PC-9 (cell line): Measurements from ENCODE around the gene OR9A4. TPM values are rescaled to one million over a fixed set of nuclear protein-coding genes. Genes with fewer than 3 reads are reported as not detected.
"Not testable (repeated sequence)": the region's sequence is repeated elsewhere in the genome, so short reads cannot be mapped to it uniquely, and the experiment has no call there.

Experiments used
- BruUV-seq: library from RNA; stranded (reverse); fragments of 400-500 nt; replicated peaks from 2 replicates; lab custom pipeline; 2021; lab: Mats Ljungman, UMichigan
- CTCF ChIA-PET: fragments of 300-600 bp; sonication (Branson Sonifier 250); formaldehyde crosslinking; loops from one replicate; lab custom pipeline; 2022; ENCODE audit warnings: antibody characterized with exemption; lab: Charles Lee
- POLR2A ChIA-PET: fragments of 300-600 bp; sonication (Branson Sonifier 250); formaldehyde crosslinking; loops from one replicate; lab custom pipeline; 2022; ENCODE audit warnings: antibody characterized with exemption; ENCODE audit not compliant: unreplicated experiment; lab: Charles Lee
- DNase-seq, 2 experiments: peaks; one replicate each; pipeline versions ENCODE4 v3.0.0 to v3.0.0-alpha.2; 2015 to 2022; ENCODE audit warnings: mixed read lengths in 1 of 2
- H2AFZ ChIP-seq: fragments of 200-600 bp; sonication (generic); 2 replicates; pipeline ENCODE4 v1.8.1; 2017; ENCODE audit warnings: antibody characterized with exemption
- H3F3A ChIP-seq: fragments of 200-600 bp; sonication (generic); 2 replicates; pipeline ENCODE4 v1.8.1; 2017; ENCODE audit warnings: antibody characterized with exemption, mild to moderate bottlenecking, low read depth; ENCODE audit not compliant: insufficient read depth
- H3K27ac ChIP-seq: fragments of 200-600 bp; sonication (generic); 2 replicates; pipeline ENCODE4 v1.6.1; 2016; ENCODE audit warnings: mixed run types
- H3K27me3 ChIP-seq: fragments of 200-600 bp; sonication (generic); 2 replicates; pipeline ENCODE4 v1.6.1; 2016; ENCODE audit warnings: low read depth, mixed run types; ENCODE audit not compliant: insufficient read depth
- H3K36me3 ChIP-seq: fragments of 200-600 bp; sonication (generic); 2 replicates; pipeline ENCODE4 v1.6.1; 2016; ENCODE audit warnings: low read depth, mixed run types
- H3K4me1 ChIP-seq: fragments of 200-600 bp; sonication (generic); replicated peaks from 2 replicates; pipeline ENCODE4 v1.6.1; 2016; ENCODE audit warnings: mixed run types; ENCODE audit not compliant: insufficient read depth
- H3K4me2 ChIP-seq: fragments of 200-600 bp; sonication (generic); 2 replicates; pipeline ENCODE4 v1.6.1; 2017; ENCODE audit warnings: mixed run types
- H3K4me3 ChIP-seq: fragments of 200-600 bp; sonication (generic); 2 replicates; pipeline ENCODE4 v1.6.1; 2016; ENCODE audit warnings: mixed run types
- H3K79me2 ChIP-seq: fragments of 200-600 bp; sonication (generic); 2 replicates; pipeline ENCODE4 v1.6.1; 2017; ENCODE audit warnings: low read depth, mixed run types
- H3K9me2 ChIP-seq: fragments of 200-600 bp; sonication (generic); 2 replicates; pipeline ENCODE4 v1.8.1; 2017; ENCODE audit warnings: mild to moderate bottlenecking; ENCODE audit not compliant: insufficient read depth
- H3K9me3 ChIP-seq: fragments of 200-600 bp; sonication (generic); 2 replicates; pipeline ENCODE4 v1.8.1; 2016; ENCODE audit warnings: low read depth; ENCODE audit not compliant: insufficient read depth
- H4K20me1 ChIP-seq: fragments of 200-600 bp; sonication (generic); 2 replicates; pipeline ENCODE4 v1.8.1; 2017; ENCODE audit not compliant: insufficient read depth
- EZH2 ChIP-seq: fragments of 200-600 bp; sonication (generic); IDR thresholded peaks from 2 replicates; pipeline ENCODE4 v1.8.0; 2017; ENCODE audit warnings: antibody characterized with exemption, low read depth
- intact Hi-C: fragments of 100-400 bp; cut with micrococcal nuclease; formaldehyde crosslinking; loops from one replicate; pipeline ENCODE4 v1.10.0; 2022; ENCODE audit not compliant: unreplicated experiment
- total RNA-seq: library from RNA; stranded (reverse); gene quantifications from 2 replicates; pipeline ENCODE4 v1.2.3, GENCODE V29; 2021
- TF ChIP-seq, protein P1 (sequence below): fragments of 200-600 bp; sonication (generic); conservative IDR thresholded peaks from 2 replicates; pipeline ENCODE4 v1.6.1; 2017; ENCODE audit warnings: mixed run types, antibody characterized with exemption, mild to moderate bottlenecking, moderate library complexity

OR9A4 gene
- total RNA-seq, 1 experiment from 2014 or later: not detected

DNA sequence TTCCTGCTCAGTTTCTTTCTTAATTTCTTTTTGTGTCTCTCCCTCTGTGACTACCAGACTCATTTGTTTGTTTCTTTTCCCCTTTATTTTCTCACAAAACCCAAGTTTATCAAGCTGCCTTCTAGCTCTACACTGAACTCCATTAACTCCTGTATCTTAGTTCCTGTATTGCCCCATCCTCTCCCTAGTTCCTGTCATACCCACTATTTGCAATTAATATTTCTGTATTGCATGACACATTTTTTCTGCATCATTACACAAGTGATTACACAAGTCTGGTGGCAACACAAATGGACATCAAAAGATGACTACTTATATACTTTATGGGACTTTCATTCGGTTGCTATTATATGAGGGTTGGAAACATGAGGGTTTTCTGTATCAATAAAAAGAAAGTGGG, 26.9 kb upstream of the OR9A4 start:
- no peaks in the 10 kb centered on the region for H3K9me2 ChIP-seq
- no peak overlapping the region for H3K27ac ChIP-seq
- no TSS peak for BruUV-seq
- no peaks in the 10 kb centered on the region for H3K36me3 ChIP-seq
- no peaks in the 10 kb centered on the region for H3K79me2 ChIP-seq
- ChIA-PET POLR2A (no interaction called here), CTCF (no interaction called here)
- no peak overlapping the region for H3K4me3 ChIP-seq
- H3K4me1 ChIP-seq: no peaks in the 10 kb centered on the region
- H3K4me2 ChIP-seq: no peak overlapping the region
- H3K27me3 ChIP-seq: no peaks in the 10 kb centered on the region
- no peak overlapping the region for H2AFZ ChIP-seq
- intact Hi-C loops: no loop called here
- no peaks in the 10 kb centered on the region for H4K20me1 ChIP-seq
- TF ChIP-seq, protein P1, sequence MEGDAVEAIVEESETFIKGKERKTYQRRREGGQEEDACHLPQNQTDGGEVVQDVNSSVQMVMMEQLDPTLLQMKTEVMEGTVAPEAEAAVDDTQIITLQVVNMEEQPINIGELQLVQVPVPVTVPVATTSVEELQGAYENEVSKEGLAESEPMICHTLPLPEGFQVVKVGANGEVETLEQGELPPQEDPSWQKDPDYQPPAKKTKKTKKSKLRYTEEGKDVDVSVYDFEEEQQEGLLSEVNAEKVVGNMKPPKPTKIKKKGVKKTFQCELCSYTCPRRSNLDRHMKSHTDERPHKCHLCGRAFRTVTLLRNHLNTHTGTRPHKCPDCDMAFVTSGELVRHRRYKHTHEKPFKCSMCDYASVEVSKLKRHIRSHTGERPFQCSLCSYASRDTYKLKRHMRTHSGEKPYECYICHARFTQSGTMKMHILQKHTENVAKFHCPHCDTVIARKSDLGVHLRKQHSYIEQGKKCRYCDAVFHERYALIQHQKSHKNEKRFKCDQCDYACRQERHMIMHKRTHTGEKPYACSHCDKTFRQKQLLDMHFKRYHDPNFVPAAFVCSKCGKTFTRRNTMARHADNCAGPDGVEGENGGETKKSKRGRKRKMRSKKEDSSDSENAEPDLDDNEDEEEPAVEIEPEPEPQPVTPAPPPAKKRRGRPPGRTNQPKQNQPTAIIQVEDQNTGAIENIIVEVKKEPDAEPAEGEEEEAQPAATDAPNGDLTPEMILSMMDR: no peak
- TF ChIP-seq EZH2: no peak
- H3F3A ChIP-seq: no peaks in the 10 kb centered on the region
- DNase-seq: peak in 1 of 2 experiments; percentile 48
- no peaks in the 10 kb centered on the region for H3K9me3 ChIP-seq

DNA sequence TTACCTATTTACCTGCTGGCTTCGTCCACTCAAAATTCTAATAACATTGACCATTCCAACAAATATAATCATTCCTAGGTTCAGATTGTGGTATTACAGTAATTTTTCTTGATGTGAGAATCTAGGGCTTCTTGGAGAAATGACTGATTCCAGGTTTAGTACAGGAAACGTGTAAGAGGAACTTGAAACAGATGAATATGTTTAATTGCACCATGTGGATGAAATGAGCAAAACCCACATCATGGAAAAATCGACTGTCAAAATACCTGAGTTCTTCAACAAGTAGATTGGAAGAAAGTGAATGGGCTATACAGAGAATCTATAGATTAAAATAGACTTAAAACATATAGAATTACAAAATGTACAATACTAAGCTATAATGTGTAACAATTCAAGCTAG, 24.9 kb upstream of the OR9A4 start:
- H3K4me3 ChIP-seq: no peak overlapping the region
- intact Hi-C loops: no loop called here
- H3K36me3 ChIP-seq: no peaks in the 10 kb centered on the region
- H3K9me3 ChIP-seq: no peaks in the 10 kb centered on the region
- no peaks in the 10 kb centered on the region for H3K9me2 ChIP-seq
- BruUV-seq: no TSS peak
- CTCF ChIA-PET: no interaction called here
- no peaks in the 10 kb centered on the region for H3K79me2 ChIP-seq
- no peaks in the 10 kb centered on the region for H3K4me1 ChIP-seq
- POLR2A ChIA-PET: no interaction called here
- no peak for TF ChIP-seq EZH2
- TF ChIP-seq, protein P1: no peak
- H3K27ac ChIP-seq: no peak overlapping the region
- H3F3A ChIP-seq: no peaks in the 10 kb centered on the region
- H2AFZ ChIP-seq: no peak overlapping the region
- no peaks in the 10 kb centered on the region for H3K27me3 ChIP-seq
- no peak overlapping the region for H3K4me2 ChIP-seq
- DNase-seq: no peak
- H4K20me1 ChIP-seq: no peaks in the 10 kb centered on the region

DNA sequence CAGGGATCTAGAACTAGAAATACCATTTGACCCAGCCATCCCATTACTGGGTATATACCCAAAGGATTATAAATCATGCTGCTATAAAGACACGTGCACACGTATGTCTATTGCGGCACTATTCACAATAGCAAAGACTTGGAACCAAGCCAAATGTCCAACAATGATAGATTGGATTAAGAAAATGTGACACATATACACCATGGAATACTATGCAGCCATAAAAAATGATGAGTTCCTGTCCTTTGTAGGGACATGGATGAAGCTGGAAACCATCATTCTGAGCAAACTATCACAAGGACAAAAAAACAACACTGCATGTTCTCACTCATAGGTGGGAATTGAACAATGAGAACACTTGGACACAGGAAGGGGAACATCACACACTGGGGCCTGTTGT, 16.8 kb upstream of the OR9A4 start:
- POLR2A ChIA-PET, CTCF ChIA-PET, DNase-seq: not testable (repeated sequence)

DNA sequence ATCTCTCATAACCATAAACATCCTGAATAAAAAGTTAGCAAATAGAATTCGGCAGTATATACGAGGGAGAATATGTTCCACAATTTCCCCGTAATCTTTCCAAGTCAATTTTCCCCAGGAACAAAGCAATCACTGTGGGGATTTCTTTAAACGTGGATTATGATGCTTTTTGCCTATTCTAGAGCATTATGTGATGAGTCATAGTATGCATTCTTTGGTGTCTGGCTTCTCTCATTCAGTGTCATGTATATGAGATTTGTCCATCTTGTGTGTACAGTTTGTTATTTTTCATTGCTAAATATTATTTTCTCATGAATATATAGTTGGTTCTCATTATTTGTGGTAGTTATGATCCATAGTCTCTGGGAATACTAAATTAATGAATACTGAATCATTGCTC, 9.9 kb upstream of the OR9A4 start:
- no peak overlapping the region for H3K27ac ChIP-seq
- no peaks in the 10 kb centered on the region for H3K36me3 ChIP-seq
- H3K79me2 ChIP-seq: no peaks in the 10 kb centered on the region
- ChIA-PET POLR2A (no interaction called here), CTCF (no interaction called here)
- TF ChIP-seq, protein P1: no peak
- TF ChIP-seq EZH2: no peak
- DNase-seq: no peak
- no TSS peak for BruUV-seq
- no peak overlapping the region for H3K4me3 ChIP-seq
- H3K27me3 ChIP-seq: no peaks in the 10 kb centered on the region
- H2AFZ ChIP-seq: no peak overlapping the region
- H3K4me2 ChIP-seq: no peak overlapping the region
- intact Hi-C loops: no loop called here
- no peaks in the 10 kb centered on the region for H3K9me2 ChIP-seq
- no peaks in the 10 kb centered on the region for H3F3A ChIP-seq
- no peaks in the 10 kb centered on the region for H3K9me3 ChIP-seq
- H4K20me1 ChIP-seq: no peaks in the 10 kb centered on the region
- H3K4me1 ChIP-seq: no peaks in the 10 kb centered on the region

More for the DNA sequence above, 16.8 kb upstream of the OR9A4 start:
- H3K4me1 ChIP-seq, H4K20me1 ChIP-seq, H3K36me3 ChIP-seq, BruUV-seq, H3K9me2 ChIP-seq, H3K4me3 ChIP-seq, H3K79me2 ChIP-seq, intact Hi-C loops, H3K27ac ChIP-seq, H3F3A ChIP-seq, H2AFZ ChIP-seq, H3K9me3 ChIP-seq, H3K27me3 ChIP-seq, H3K4me2 ChIP-seq: not testable (repeated sequence)
